HEK293 (cell line): ENCODE results near the gene RBM19.
"Not testable (repeated sequence)": the region's sequence is repeated elsewhere in the genome, so short reads cannot be mapped to it uniquely, and the experiment has no call there.

Experiments
- CTCF ChIA-PET: fragments of 350-600 bp; formaldehyde crosslinking; extraction: SDS; loops from one replicate; lab custom pipeline; 2021; ENCODE audit warnings: antibody characterized with exemption; lab: Yijun Ruan, JAX
- POLR2A ChIA-PET: fragments of 300-600 bp; formaldehyde crosslinking; extraction: SDS; loops from one replicate; lab custom pipeline; 2020; ENCODE audit warnings: antibody characterized with exemption, inconsistent platforms; lab: Yijun Ruan, JAX
- H3K27ac ChIP-seq: fragments of 200-500 bp; sonication (Bioruptor generic); 2 replicates; pipeline ENCODE4 v1.5.1; 2014; ENCODE audit warnings: low read depth, low read length, control low read depth, inconsistent platforms; ENCODE audit errors: extremely low read depth
- H3K36me3 ChIP-seq, 2 experiments: fragments of 200-500 bp in 1 of 2; sonication (Bioruptor generic) in 1 of 2; 1 replicate in 1 of 2; 2 replicates in 1 of 2; pipeline ENCODE4 v1.5.1; 2014 to 2017; ENCODE audit warnings: inconsistent platforms in 2 of 2, low read length in 2 of 2; ENCODE audit not compliant: control insufficient read depth in 2 of 2, insufficient read depth in 1 of 2
- H3K4me1 ChIP-seq: fragments of 200-500 bp; sonication (Bioruptor generic); 2 replicates; pipeline ENCODE4 v1.5.1; 2014; ENCODE audit warnings: mild to moderate bottlenecking, low read length, inconsistent platforms; ENCODE audit not compliant: control insufficient read depth, insufficient read depth
- H3K4me3 ChIP-seq: 2 replicates; pipeline ENCODE4 v1.5.1; 2011; ENCODE audit warnings: low read depth, mild to moderate bottlenecking, control low read depth, low read length, moderate library complexity
- H3K9me3 ChIP-seq: fragments of 200-500 bp; sonication (Bioruptor generic); 2 replicates; pipeline ENCODE4 v1.5.1; 2014; ENCODE audit warnings: low read depth, low read length, inconsistent platforms; ENCODE audit not compliant: control insufficient read depth, insufficient read depth
- GLI4 ChIP-seq: fragments of 450-650 bp; formaldehyde crosslinking; IDR thresholded peaks from 2 replicates; pipeline ENCODE4 v1.5.1; 2016; ENCODE audit warnings: missing biosample characterization, missing genetic modification characterization
- GLIS2 ChIP-seq: fragments of 450-650 bp; formaldehyde crosslinking; IDR thresholded peaks from 2 replicates; pipeline ENCODE4 v1.5.1; 2016; ENCODE audit warnings: missing biosample characterization, missing genetic modification characterization
- HOXA7 ChIP-seq: sonication (generic); formaldehyde crosslinking; IDR thresholded peaks from 2 replicates; pipeline ENCODE4 v1.8.1; 2022; ENCODE audit warnings: missing genetic modification reagents, borderline replicate concordance
- HOXC10 ChIP-seq: sonication (generic); formaldehyde crosslinking; IDR thresholded peaks from 2 replicates; pipeline ENCODE4 v1.8.1; 2023; ENCODE audit warnings: mild to moderate bottlenecking, missing genetic modification reagents
- HOXD13 ChIP-seq: sonication (generic); formaldehyde crosslinking; IDR thresholded peaks from 2 replicates; pipeline ENCODE4 v1.8.0; 2022; ENCODE audit warnings: missing genetic modification reagents, borderline replicate concordance
- SP2 ChIP-seq: fragments of 450-650 bp; formaldehyde crosslinking; IDR thresholded peaks from 2 replicates; pipeline ENCODE4 v1.5.1; 2016; ENCODE audit warnings: missing biosample characterization, missing genetic modification characterization
- ZBTB21 ChIP-seq: fragments of 450-650 bp; formaldehyde crosslinking; IDR thresholded peaks from 2 replicates; pipeline ENCODE4 v1.5.1; 2017; ENCODE audit warnings: missing biosample characterization, missing genetic modification characterization
- ZBTB48 ChIP-seq: fragments of 450-650 bp; formaldehyde crosslinking; IDR thresholded peaks from 2 replicates; pipeline ENCODE4 v1.5.1; 2016; ENCODE audit warnings: missing biosample characterization, missing genetic modification characterization
- ZFP3 ChIP-seq: fragments of 450-650 bp; formaldehyde crosslinking; IDR thresholded peaks from 2 replicates; pipeline ENCODE4 v1.5.1; 2016; ENCODE audit warnings: low read depth, missing biosample characterization, missing genetic modification characterization
- ZNF184 ChIP-seq: fragments of 450-650 bp; IDR thresholded peaks from 2 replicates; pipeline ENCODE4 v1.5.1; 2018; ENCODE audit warnings: missing biosample characterization, mild to moderate bottlenecking, missing genetic modification characterization
- ZNF248 ChIP-seq: fragments of 450-650 bp; formaldehyde crosslinking; IDR thresholded peaks from 2 replicates; pipeline ENCODE4 v1.5.1; 2017; ENCODE audit warnings: missing biosample characterization, missing genetic modification characterization
- ZNF324 ChIP-seq: fragments of 450-650 bp; formaldehyde crosslinking; IDR thresholded peaks from 2 replicates; pipeline ENCODE4 v1.5.1; 2016; ENCODE audit warnings: missing biosample characterization, missing genetic modification characterization
- ZNF366 ChIP-seq: fragments of 450-650 bp; formaldehyde crosslinking; conservative IDR thresholded peaks from 2 replicates; pipeline ENCODE4 v1.5.1; 2016; ENCODE audit warnings: missing biosample characterization, missing genetic modification characterization
- ZNF404 ChIP-seq: fragments of 450-650 bp; formaldehyde crosslinking; IDR thresholded peaks from 2 replicates; pipeline ENCODE4 v1.5.1; 2017; ENCODE audit warnings: missing biosample characterization, missing genetic modification characterization
- ZNF473 ChIP-seq: fragments of 450-650 bp; formaldehyde crosslinking; IDR thresholded peaks from 2 replicates; pipeline ENCODE4 v1.5.1; 2017; ENCODE audit warnings: missing biosample characterization, missing genetic modification characterization
- ZNF521 ChIP-seq: fragments of 450-650 bp; formaldehyde crosslinking; IDR thresholded peaks from 2 replicates; pipeline ENCODE4 v1.5.1; 2017; ENCODE audit warnings: missing biosample characterization, mild to moderate bottlenecking, missing genetic modification characterization
- ZNF623 ChIP-seq: fragments of 450-650 bp; formaldehyde crosslinking; IDR thresholded peaks from 2 replicates; pipeline ENCODE4 v1.5.1; 2016; ENCODE audit warnings: missing biosample characterization, missing genetic modification characterization
- ZNF670 ChIP-seq: fragments of 450-650 bp; formaldehyde crosslinking; IDR thresholded peaks from 2 replicates; pipeline ENCODE4 v1.5.1; 2016; ENCODE audit warnings: missing biosample characterization, missing genetic modification characterization, low read depth
- ZNF768 ChIP-seq: fragments of 450-650 bp; formaldehyde crosslinking; IDR thresholded peaks from 2 replicates; pipeline ENCODE4 v1.5.1; 2018; ENCODE audit warnings: missing biosample characterization, mild to moderate bottlenecking, missing genetic modification characterization
- TF ChIP-seq, protein P1 (sequence below): fragments of 450-650 bp; formaldehyde crosslinking; IDR thresholded peaks from 2 replicates; pipeline ENCODE4 v1.5.1; 2016; ENCODE audit warnings: missing biosample characterization, missing genetic modification characterization
- TF ChIP-seq, protein P2 (sequence below): fragments of 450-650 bp; formaldehyde crosslinking; IDR thresholded peaks from 2 replicates; pipeline ENCODE4 v1.5.1; 2016; ENCODE audit warnings: missing biosample characterization, missing genetic modification characterization, low read depth
- TF ChIP-seq, protein P3 (sequence below): fragments of 450-650 bp; formaldehyde crosslinking; IDR thresholded peaks from 2 replicates; pipeline ENCODE4 v1.5.1; 2016; ENCODE audit warnings: missing biosample characterization, missing genetic modification characterization
- TF ChIP-seq, protein P4 (sequence below): fragments of 450-650 bp; formaldehyde crosslinking; IDR thresholded peaks from 2 replicates; pipeline ENCODE4 v1.5.1; 2016; ENCODE audit warnings: missing biosample characterization, missing genetic modification characterization
- TF ChIP-seq, protein P5 (sequence below): fragments of 450-650 bp; formaldehyde crosslinking; IDR thresholded peaks from 2 replicates; pipeline ENCODE4 v1.5.1; 2016; ENCODE audit warnings: missing biosample characterization, missing genetic modification characterization

RBM19 gene

DNA sequence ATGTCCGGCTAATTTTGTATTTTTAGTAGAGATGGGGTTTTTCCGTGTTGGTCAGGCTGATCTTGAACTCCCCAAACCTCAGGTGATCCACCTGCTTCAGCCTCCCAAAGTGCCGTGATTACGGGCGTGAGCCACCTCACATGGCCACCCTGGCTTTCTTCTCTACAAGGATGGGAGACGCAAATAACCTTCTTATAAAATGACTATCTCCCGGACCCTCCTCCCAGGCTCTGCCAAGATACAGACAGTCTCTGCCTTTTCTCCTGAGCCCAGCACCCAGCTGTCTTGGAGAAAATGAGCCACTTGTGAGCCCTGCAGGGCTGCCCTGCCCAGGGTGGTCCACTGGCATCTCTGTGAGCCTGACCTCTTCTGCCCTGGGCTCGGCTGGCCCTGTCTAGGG lies 34.7 kb upstream of the RBM19 start:
- Histone ChIP-seq H3K4me1 (no peaks in the 10 kb centered on the region), H3K9me3 (no peaks in the 10 kb centered on the region), H3K27ac (no peak overlapping the region), H3K4me3 (no peak overlapping the region), H3K36me3 (no peaks in the 10 kb centered on the region)
- ChIA-PET CTCF (no interaction called here), POLR2A (no interaction called here)
- TF ChIP-seq SP2 (tag by site-specific recombination): no peak
- TF ChIP-seq, protein P1, sequence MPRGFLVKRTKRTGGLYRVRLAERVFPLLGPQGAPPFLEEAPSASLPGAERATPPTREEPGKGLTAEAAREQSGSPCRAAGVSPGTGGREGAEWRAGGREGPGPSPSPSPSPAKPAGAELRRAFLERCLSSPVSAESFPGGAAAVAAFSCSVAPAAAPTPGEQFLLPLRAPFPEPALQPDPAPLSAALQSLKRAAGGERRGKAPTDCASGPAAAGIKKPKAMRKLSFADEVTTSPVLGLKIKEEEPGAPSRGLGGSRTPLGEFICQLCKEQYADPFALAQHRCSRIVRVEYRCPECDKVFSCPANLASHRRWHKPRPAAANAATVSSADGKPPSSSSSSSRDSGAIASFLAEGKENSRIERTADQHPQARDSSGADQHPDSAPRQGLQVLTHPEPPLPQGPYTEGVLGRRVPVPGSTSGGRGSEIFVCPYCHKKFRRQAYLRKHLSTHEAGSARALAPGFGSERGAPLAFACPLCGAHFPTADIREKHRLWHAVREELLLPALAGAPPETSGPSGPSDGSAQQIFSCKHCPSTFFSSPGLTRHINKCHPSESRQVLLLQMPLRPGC (tag by site-specific recombination): no peak
- no peak for TF ChIP-seq ZNF768 (tag by site-specific recombination)
- no peak for TF ChIP-seq ZNF623
- TF ChIP-seq, protein P2, sequence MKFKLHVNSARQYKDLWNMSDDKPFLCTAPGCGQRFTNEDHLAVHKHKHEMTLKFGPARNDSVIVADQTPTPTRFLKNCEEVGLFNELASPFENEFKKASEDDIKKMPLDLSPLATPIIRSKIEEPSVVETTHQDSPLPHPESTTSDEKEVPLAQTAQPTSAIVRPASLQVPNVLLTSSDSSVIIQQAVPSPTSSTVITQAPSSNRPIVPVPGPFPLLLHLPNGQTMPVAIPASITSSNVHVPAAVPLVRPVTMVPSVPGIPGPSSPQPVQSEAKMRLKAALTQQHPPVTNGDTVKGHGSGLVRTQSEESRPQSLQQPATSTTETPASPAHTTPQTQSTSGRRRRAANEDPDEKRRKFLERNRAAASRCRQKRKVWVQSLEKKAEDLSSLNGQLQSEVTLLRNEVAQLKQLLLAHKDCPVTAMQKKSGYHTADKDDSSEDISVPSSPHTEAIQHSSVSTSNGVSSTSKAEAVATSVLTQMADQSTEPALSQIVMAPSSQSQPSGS (tag by site-specific recombination): no peak
- TF ChIP-seq ZNF521 (tag by site-specific recombination): no peak
- TF ChIP-seq HOXC10 (CRISPR knock-in tag): no peak
- TF ChIP-seq ZBTB21 (tag by site-specific recombination): no peak

DNA sequence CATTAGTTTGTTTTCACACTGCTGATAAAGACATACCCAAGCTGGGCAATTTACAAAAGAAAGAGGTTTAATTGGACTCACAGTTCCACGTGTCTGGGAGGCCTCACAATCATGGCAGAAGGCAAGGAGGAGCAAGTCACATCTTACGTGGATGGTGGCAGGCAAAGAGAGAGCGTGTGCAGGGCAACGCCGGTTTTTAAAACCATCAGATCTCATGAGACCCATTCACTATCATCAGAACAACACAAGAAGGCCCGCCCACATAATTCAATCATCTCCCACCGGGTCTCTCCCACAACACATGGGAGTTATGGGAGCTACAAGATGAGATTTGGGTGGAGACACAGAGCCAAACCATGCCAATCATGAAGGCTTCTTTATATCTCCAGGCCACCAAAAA lies 34.1 kb upstream of the RBM19 start:
- H3K36me3 ChIP-seq, H3K9me3 ChIP-seq, H3K27ac ChIP-seq, POLR2A ChIA-PET, H3K4me1 ChIP-seq, CTCF ChIA-PET, H3K4me3 ChIP-seq: not testable (repeated sequence)

DNA sequence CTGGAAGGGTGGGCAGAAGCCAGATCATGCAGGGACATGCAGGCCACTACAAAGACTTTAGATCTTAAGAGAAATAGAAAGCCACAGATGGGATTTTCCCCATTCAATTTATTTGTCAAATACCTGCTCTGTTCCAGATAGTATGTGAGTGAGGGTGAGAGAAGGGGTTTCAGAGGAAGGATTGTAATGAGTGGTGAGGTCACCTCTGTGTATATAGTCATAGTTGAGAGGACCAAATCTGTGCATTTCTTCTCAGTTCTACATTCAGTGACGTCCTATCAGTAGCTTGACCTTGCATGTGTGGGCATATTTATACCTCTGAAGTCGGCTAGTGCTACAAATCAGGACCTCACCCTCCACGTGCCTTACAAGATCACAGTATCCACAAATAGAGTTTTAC lies 31.2 kb upstream of the RBM19 start:
- ChIA-PET POLR2A (no interaction called here), CTCF (interaction anchor here (2.1 kb wide), 1 partner anchor 17 kb away, joined by 5 read pairs; no protein-coding TSS in a partner anchor)
- Histone ChIP-seq H3K4me3 (no peak overlapping the region), H3K9me3 (no peaks in the 10 kb centered on the region), H3K36me3 (no peaks in the 10 kb centered on the region), H3K27ac (no peak overlapping the region), H3K4me1 (no peaks in the 10 kb centered on the region)
- TF ChIP-seq ZNF473 (tag by site-specific recombination): no peak
- TF ChIP-seq, protein P3, sequence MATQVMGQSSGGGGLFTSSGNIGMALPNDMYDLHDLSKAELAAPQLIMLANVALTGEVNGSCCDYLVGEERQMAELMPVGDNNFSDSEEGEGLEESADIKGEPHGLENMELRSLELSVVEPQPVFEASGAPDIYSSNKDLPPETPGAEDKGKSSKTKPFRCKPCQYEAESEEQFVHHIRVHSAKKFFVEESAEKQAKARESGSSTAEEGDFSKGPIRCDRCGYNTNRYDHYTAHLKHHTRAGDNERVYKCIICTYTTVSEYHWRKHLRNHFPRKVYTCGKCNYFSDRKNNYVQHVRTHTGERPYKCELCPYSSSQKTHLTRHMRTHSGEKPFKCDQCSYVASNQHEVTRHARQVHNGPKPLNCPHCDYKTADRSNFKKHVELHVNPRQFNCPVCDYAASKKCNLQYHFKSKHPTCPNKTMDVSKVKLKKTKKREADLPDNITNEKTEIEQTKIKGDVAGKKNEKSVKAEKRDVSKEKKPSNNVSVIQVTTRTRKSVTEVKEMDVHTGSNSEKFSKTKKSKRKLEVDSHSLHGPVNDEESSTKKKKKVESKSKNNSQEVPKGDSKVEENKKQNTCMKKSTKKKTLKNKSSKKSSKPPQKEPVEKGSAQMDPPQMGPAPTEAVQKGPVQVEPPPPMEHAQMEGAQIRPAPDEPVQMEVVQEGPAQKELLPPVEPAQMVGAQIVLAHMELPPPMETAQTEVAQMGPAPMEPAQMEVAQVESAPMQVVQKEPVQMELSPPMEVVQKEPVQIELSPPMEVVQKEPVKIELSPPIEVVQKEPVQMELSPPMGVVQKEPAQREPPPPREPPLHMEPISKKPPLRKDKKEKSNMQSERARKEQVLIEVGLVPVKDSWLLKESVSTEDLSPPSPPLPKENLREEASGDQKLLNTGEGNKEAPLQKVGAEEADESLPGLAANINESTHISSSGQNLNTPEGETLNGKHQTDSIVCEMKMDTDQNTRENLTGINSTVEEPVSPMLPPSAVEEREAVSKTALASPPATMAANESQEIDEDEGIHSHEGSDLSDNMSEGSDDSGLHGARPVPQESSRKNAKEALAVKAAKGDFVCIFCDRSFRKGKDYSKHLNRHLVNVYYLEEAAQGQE (tag by site-specific recombination): no peak
- TF ChIP-seq, protein P4, sequence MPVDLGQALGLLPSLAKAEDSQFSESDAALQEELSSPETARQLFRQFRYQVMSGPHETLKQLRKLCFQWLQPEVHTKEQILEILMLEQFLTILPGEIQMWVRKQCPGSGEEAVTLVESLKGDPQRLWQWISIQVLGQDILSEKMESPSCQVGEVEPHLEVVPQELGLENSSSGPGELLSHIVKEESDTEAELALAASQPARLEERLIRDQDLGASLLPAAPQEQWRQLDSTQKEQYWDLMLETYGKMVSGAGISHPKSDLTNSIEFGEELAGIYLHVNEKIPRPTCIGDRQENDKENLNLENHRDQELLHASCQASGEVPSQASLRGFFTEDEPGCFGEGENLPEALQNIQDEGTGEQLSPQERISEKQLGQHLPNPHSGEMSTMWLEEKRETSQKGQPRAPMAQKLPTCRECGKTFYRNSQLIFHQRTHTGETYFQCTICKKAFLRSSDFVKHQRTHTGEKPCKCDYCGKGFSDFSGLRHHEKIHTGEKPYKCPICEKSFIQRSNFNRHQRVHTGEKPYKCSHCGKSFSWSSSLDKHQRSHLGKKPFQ (tag by site-specific recombination): no peak
- TF ChIP-seq ZNF670 (tag by site-specific recombination): no peak
- TF ChIP-seq GLI4 (tag by site-specific recombination): no peak
- TF ChIP-seq ZFP3: no peak
- no peak for TF ChIP-seq ZNF324
- TF ChIP-seq, protein P5, sequence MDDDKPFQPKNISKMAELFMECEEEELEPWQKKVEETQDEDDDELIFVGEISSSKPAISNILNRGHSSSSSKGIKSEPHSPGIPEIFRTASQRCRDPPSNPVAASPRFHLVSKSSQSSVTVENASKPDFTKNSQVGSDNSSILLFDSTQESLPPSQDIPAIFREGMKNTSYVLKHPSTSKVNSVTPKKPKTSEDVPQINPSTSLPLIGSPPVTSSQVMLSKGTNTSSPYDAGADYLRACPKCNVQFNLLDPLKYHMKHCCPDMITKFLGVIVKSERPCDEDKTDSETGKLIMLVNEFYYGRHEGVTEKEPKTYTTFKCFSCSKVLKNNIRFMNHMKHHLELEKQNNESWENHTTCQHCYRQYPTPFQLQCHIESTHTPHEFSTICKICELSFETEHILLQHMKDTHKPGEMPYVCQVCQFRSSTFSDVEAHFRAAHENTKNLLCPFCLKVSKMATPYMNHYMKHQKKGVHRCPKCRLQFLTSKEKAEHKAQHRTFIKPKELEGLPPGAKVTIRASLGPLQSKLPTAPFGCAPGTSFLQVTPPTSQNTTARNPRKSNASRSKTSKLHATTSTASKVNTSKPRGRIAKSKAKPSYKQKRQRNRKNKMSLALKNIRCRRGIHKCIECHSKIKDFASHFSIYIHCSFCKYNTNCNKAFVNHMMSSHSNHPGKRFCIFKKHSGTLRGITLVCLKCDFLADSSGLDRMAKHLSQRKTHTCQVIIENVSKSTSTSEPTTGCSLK: no peak
- TF ChIP-seq ZNF366 (tag by site-specific recombination): no peak
- no peak for TF ChIP-seq ZNF404 (tag by site-specific recombination)
- no peak for TF ChIP-seq HOXA7
- no peak for TF ChIP-seq ZNF248 (tag by site-specific recombination)
- no peak for TF ChIP-seq ZNF184 (tag by site-specific recombination)
- no peak for TF ChIP-seq ZBTB48 (tag by site-specific recombination)
- TF ChIP-seq GLIS2: no peak
- TF ChIP-seq HOXD13 (CRISPR knock-in tag): no peak
